GM18498 (cell line): ENCODE data around the gene CNTNAP2.

Experiments
- ATAC-seq: cut with Tn5 transposase; IDR thresholded peaks from one replicate; pipeline ENCODE4 v1.9.1; 2021; ENCODE audit warnings: mild to moderate bottlenecking, moderate library complexity; ENCODE audit not compliant: unreplicated experiment

Gene CNTNAP2

DNA sequence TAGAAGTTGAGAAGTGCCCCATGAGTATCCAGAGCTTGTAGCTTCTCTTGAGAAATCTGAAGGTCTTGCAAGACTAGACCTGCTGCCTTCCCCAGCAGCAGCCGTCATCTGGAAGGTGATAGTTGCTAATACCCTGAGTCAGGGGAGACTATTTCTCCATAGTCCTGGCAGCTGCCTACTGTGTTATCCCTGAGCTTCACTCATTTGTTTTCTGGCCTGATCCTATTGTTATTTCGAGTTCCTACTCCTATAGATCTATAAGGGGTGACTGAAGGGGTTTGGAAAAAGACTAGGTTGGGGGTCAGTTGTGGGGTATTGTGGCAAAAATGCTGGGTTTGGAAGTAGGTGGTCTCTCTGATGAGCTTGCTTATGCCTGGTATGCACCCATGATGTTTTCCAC lies 297.8 kb downstream of the CNTNAP2 start:
- no peak for ATAC-seq

- ATAC-seq = no peak
These were observed 298.3 kb downstream of the CNTNAP2 start for GRCh38 chr7:146414937-146415336.

DNA sequence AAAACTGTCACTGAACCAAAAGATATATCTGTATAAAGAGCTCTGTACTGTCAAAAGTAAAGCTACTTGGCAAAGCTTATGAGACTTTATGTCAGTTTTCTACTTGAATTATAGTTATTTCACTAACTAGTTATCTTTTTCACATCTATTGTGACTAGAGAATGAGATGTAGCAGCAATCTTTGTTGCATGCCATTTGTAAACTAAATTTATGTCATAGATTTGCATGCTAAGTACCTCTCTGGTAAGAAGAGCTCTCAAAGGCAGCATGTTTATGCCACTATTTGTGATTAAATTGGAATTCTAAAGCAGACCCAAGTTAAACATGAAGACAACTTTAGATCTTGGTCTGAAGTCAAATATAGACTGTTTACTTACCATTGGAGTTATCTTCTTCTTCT lies 300.6 kb downstream of the CNTNAP2 start:
- ATAC-seq = no peak

- ATAC-seq = no peak
These were observed 306.8 kb downstream of the CNTNAP2 start for GRCh38 chr7:146423446-146423845.

GRCh38 chr7:146424084-146424483 lies 307.5 kb downstream of the CNTNAP2 start:
- no peak for ATAC-seq

GRCh38 chr7:146433501-146433900 lies 316.9 kb downstream of the CNTNAP2 start:
- no peak for ATAC-seq

GRCh38 chr7:146443102-146443501 lies 326.5 kb downstream of the CNTNAP2 start:
- no peak for ATAC-seq

GRCh38 chr7:146449625-146450024 lies 333.0 kb downstream of the CNTNAP2 start:
- no peak for ATAC-seq

DNA sequence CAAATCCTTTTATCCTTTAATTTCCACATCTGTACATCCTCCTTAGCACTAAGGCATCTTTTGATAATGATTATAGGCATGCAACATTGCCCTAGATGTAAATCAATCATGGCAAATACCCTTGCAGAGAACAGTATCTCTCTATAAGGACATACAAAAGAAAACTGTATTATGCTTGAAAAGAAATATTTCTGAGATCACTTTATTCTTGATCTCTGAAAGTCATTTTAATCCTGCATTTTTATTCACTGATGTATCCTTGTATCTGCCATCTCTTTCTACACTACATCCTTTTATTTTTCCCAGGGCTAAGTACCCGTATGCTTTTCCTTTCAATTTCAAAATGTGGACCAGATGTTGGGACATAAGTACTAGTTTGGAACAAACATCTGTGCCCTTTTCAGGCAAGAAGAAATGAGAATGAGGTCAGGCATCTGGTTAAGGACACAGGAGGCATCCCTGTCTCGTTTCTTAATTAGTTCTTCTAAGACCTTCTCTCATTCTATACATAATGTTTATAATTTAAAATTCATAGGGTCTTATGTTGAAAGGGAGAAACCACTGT lies 338.6 kb downstream of the CNTNAP2 start:
- no peak for ATAC-seq

DNA sequence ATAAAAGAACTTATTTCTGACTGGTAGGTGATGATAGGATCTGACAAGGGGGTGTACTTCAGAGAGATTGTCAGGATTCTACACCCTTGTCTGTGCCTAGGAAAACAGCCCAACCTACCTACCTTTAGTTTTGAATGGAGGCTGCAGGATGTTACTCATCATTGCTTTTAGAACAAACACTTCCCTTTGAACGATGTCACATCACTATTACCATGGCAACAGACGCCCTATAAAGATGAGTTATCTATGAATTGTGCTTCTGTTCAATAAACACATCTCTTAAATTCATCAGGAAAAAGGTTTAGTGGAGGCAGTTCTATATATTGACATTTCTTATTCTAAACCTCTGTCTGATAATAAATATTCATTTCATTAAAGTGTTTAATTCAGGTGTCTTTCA lies 362.4 kb downstream of the CNTNAP2 start:
- ATAC-seq = no peak

DNA sequence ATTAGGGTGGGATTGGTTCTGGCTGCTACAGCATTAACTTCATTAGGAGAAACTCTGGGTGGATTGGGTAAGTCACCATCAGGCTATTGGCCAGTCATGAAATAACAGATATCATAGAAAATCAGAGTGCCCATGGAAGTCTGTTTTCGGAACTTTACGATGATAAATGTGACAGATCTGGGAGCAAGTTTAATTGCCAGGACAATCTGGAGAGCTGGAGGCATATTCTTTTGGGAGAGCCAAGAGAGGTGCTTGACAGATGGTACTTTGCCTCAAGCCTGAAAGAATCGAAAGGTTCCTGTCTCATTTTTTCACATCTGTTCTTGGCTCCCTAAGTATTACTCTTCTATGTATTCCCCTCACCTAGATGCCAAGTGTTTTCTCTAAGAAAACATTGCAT lies 369.9 kb downstream of the CNTNAP2 start:
- no peak for ATAC-seq

DNA sequence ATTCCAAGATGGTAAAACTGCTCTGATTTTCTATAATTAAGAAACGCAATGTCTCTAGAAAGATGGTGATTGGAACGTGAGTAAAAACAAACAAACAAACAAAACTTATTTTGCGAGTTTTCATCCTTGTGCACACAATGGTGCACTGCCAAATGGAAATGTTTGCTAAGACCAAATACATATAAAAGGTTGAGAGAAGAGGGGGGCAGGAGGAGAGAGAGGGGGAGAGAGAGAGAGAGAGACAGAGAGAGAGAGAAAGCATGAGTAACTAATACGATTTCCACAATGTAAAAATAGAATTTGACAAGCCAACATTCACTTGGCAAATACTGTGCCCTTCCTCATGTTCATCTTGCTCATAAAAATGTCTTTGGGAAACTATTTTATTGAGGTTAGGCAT lies 375.4 kb downstream of the CNTNAP2 start:
- ATAC-seq = no peak

DNA sequence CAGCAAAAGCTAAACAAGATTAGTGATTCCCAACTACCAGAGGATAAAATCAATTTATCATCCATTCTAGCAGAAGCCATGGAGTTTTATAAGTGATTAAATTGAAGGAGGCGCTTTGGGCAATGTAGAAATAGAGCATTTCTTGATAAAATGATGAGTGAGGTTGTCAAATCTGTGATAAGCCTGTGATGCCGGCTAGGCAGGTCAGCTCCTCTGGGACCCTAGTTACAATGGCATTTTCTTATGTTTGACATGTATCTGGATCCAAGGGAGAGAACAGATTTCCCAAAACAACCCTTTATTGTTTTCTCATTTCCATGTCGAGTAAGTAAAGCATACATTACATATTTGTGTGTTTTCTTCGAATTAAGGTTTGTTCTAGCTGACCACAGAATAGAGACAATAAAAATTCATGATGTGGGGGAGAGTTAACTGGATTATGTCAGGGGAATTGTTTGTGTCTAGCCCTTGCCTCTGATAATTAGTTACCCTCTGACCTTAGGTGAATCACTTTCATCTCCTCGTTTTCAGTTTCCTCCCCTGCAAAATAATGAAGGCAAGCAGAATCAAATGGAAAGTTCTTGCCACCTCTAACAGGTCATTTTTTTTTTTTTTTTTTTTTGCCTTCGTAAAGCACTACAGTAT lies 378.5 kb downstream of the CNTNAP2 start:
- ATAC-seq = no peak

DNA sequence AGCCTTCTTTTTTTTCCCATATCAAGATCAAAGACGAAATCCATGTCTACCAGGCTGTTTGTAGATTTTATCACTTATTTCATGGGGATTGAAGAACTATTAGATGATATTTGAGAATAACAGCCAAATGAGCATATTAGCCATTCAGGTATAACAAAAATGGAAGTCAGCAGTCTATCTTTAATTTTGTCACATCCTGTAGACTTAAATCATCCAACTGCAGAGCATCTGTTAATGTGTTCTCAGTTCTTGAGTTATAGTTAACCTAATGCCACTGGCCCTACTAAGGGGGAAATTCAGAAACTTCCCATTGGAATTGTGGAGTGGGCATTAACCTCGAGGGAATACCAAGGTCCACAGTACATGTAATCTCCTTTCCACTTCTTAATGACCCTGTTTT lies 380.1 kb downstream of the CNTNAP2 start:
- ATAC-seq = no peak

- ATAC-seq = no peak
These were observed 383.4 kb downstream of the CNTNAP2 start for GRCh38 chr7:146499970-146500369.

GRCh38 chr7:146503844-146504243 lies 387.2 kb downstream of the CNTNAP2 start:
- ATAC-seq = no peak

GRCh38 chr7:146510088-146510680 lies 393.6 kb downstream of the CNTNAP2 start:
- no peak for ATAC-seq

DNA sequence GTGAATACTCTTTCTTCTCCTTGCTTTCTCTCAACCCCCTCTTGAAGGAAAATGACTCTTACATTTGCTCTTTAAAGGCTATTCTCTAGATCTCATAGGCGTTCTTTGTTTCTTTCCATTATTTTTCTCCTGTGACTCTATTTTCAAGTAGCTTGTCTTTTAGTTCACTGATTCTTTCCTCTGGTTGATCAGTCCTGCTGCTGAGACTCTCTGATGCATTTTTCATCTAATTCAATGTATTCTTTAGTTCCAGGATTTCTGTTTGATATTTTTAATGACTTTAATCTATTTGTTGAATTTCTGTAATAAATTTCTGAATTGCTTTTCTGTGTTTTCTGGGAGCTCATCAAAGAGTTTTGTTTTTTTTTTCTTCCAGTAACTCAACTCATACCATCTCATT lies 397.7 kb downstream of the CNTNAP2 start:
- ATAC-seq = no peak

DNA sequence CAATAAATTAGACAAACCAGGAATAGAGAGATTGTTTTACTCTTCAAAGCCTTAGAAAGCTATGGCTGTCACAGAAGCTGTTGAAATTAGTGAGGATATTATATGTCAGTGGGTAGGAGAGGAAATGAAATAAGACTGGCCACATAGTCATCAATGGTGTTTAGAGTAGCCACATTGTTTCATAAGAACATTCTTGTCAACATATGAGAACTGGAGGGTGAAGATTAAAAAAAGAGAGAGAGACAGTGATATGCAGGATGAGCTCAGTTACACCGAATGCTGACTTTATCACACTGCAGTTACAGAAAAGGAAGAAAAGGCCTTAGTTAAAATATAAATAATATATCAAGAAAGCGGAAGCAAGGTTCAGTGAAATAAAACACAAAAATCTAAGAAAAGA lies 412.0 kb downstream of the CNTNAP2 start:
- ATAC-seq = no peak

DNA sequence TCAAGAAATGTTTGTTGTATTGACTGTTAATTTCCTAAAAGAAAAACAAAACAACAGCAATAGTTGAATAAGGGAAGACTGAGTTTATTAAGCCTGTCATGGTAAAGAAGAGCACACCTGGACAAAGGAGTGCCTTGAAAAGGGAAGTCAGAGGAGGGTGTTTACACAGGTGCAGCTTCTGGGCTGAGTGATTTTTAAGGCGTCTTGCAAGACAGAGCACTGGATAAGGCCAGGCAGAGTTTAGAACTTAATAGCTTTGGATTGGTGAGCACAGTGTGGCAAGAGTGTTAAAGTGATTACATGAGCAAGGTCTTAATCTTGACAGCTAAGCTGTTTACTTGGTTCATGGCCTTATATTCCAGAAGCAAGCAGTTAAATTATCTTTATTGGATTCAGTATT lies 423.2 kb downstream of the CNTNAP2 start:
- ATAC-seq = no peak

- ATAC-seq = no peak
These were observed 425.5 kb downstream of the CNTNAP2 start for GRCh38 chr7:146542101-146542500.

- no peak for ATAC-seq
These were observed 428.1 kb downstream of the CNTNAP2 start for GRCh38 chr7:146544748-146545147.

DNA sequence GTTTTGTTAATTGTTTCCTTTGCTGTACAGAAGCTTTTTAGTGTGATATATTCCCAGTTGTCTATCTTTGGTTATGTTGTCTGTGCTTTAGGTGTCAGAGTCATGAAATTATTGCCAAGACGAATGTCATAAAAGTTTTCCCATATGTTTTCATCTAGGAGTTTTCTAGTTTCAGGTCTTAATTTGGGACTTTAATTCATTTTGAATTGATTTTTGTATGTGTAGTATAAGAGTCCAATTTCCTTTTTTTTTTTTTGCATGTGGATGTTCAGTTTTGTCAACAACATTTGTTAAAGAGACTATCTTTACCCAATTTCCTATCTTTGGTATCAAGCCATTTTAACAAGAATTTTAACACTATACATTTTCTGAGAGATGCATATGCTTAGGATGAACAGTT lies 432.2 kb downstream of the CNTNAP2 start:
- ATAC-seq = no peak
